HL-60/S4 treated with retinoic acid at 250 ng/mL for 4 days and 3 days (cell line): ENCODE data around the gene FADS6.

Experiments
- in situ Hi-C: fragments of 300-500 bp; cut with MboI; formaldehyde crosslinking; loops from 2 replicates; pipeline ENCODE4 v1.7.0; 2022; ENCODE audit warnings: low sequenced_read_pairs

Gene FADS6

GRCh38 chr17:74892013-74892841 is 1.2 kb downstream of the FADS6 start:
- in situ Hi-C loops, result no loop called here

- in situ Hi-C loops, result no loop called here
Observed at GRCh38 chr17:74890554-74890953, 2.9 kb downstream of the FADS6 start.

DNA sequence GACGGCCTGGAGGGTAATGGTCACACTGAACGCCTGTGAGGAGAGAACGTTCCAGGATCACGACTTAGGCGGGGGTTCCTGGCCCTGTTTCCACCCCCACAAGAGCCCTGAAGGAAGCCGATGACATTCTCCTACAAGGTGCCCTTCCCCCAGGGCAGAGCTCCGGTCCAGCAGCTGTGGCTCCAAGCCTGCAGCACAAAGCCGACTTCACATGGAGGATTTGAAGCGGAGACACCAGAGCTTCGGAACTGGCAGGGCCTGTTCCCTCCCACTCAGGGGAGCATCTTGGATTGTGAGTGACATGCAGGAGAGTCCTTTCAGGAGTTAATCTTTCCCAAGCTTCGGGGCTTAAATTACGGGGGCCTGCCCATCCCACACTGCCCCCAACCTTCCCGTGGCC is 5.0 kb downstream of the FADS6 start:
- in situ Hi-C loops, result no loop called here

GRCh38 chr17:74883241-74883745 is 10.1 kb downstream of the FADS6 start:
- in situ Hi-C loops, result no loop called here

DNA sequence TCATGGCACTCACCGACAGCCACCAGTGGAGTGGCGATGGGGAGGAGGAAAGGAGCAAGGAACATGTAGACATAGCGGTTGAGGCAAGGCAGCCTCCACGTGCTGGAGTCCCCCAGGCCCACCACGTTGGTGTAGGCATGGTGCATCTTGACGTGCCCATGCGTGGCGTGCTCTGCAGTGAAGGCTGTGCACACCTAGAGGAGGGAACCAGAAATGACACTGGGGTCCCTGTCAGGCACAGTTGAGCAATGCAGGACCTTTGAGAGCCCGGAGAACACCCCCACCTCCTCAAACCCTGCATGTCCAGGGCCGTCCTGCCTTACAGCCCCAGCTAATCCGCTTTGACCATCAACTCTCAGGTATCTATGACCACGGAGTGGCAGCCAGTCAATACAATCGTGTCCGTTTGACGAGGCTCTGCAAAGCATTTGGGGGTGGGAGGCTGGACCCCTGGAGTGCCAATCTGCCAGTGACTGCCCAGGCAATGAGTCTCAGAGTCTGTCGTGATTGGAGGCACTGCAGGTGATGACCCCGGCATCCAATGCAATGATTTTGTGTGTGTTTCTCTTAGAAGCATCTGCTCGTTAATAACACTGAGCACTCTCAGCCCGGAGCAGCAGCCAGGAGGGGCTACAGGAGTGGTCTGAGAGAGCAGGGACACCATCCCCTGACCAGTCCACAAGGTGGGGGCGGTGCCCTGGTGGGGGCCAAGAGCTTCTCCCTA is 10.8 kb downstream of the FADS6 start:
- in situ Hi-C loops, result no loop called here

- in situ Hi-C loops, result no loop called here
Observed at GRCh38 chr17:74881073-74881472, 12.4 kb downstream of the FADS6 start.

GRCh38 chr17:74879308-74879707 is 14.1 kb downstream of the FADS6 start:
- in situ Hi-C loops, result no loop called here

DNA sequence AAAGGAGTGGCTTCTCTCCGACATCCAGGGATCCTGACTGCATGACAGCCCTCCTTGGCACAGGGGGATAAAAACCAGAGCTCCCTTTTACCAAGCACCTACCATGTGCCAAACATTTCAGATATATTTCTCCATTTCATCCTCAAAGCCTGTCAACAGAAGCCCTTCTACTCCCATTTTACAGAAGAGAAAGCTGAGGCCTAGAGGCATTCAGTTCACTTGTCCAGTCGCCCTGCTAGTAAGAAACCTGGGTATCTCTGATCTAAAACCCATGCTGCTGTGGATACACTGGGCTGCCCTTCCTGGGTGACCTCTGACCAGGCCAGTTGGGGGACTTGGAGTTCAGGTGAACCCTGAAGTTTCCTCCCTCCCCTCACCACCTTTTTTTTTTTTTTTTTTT is 14.8 kb downstream of the FADS6 start:
- in situ Hi-C loops, result no loop called here

DNA sequence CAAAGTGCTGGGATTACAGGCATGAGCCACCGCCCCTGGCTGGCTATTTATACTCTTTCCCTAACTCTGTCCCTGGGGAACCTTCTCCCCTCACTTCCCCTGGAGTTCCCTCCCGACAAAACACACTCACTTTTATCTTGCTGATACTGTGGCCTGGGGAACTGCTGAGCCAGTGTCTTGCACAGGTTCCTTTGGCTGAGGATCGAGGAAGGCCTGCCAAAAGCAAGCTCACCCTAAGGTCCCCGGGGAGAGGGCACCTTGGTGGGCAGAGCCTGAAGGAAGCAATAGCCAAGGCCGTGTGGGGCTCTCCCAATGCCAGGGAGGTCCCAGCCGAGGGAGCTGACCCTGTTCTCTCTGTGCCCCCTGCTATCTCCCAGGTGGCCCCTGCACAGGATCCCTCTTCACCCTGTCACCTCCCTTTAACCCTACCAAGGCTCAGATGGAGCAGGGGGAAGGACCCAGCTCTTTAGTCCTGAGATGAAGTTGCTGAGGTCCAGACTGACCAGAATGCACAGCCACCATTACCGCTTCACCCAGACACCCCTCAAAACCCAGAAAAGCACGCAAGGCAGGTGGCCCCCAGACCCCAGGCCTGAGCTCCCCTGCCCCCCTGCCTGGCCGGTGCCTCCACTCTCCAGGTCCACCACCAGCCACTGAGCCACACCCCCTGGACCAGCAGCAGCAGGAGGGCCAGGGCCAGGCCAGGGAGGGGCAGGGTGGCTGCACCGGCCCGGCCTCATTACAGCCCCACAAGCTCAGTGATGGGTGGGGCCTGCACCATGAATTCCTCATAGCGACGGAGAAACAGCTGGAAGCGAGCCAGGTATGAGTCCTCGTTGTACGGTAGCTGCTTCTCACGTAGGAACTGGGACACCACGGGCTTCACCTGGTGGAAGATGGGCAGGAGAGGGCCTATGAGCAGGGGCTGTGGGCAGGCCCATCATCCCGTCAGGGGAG is 15.6 kb downstream of the FADS6 start:
- in situ Hi-C loops, result no loop called here

- in situ Hi-C loops, result no loop called here
Observed at GRCh38 chr17:74875977-74876593, 17.3 kb downstream of the FADS6 start.

- in situ Hi-C loops, result no loop called here
Observed at GRCh38 chr17:74875155-74875976, 18.1 kb downstream of the FADS6 start.

DNA sequence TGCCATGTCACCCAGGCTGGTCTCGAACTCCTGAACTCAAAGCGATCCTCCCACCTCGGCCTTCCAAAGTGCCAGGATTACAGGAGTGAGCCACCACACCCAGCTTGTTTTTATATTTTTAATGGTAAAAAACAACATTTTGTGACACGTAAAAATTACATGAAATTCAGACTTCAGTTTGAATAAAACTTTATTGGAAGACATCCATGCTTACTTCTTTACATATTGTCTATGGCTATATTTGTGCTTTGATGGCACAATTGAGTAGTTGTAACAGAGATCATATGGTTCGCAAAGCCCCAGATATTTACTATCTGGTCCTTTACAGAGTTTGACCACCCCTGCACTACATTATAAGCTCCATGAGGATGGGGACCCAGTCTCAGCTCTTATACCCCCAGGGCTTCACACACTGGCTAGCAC is 18.8 kb downstream of the FADS6 start:
- in situ Hi-C loops, result no loop called here

DNA sequence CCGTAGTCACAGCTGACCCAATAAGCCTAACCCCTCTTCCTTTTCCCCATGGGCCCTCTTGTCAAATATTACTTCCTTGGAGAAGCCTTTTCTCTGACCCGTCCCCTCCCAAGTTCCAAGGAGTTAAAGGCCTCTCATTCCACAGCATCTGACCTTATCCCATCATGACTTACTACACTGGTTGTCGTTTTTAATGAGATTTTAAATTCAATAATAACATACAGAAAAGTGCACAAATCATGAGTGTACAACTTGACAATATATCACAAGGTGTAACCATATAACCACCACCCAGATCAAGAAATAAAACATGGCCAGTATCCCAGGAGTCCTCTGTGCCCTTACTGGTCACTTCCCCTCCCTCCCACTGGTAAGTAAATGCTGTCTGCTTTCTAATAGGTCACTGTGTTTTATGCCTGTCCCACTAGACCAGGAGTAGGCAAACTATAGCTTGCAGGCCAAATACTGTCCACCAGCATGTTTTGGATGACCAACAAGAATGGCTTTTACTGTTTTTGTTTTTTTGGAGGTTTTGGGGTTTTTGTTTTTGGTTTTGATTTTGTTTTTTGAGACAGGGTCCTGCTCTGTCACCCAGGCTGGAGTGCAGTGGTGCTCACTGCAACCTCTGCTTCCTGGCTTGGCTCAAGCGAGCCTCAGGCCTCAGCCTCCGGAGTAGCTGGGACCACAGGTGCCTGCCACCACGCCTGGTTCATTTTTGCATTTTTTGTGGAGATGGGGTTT is 19.4 kb downstream of the FADS6 start:
- in situ Hi-C loops, result no loop called here

- in situ Hi-C loops, result no loop called here
Observed at GRCh38 chr17:74873037-74873873, 20.2 kb downstream of the FADS6 start.

DNA sequence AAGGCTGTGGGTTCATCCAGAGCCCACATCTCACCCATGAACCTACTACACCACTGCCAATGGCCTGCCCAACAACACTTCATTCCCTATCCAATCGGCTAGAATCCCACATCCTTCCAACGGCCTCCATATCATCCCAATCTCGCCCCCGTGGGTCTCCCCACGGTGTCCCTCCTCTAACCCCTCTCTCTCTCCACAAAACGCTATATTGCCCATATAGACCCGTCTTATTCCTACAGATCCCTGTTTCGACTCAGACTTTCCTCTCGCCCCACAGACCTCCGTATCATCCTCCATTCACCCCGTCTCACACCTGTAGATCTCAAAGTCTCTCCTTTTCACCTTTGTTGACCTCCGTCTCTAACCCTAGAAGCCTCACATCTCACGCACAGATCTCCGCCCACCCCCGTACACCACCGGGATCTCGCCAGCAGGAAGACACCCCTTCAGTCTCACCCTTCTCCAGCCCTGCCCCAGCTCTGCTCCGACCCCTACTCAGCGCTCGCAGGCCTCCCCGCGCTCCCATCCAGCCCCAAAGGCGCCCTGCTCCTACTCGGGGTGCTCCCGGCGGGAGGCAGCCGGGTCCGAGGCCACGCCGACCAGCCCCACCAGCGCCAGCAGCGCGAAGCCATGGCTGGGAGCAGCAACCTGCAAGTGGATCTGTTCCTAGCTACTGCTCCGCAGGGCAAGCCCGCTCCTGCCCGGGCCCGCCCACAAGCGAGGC is 21.0 kb downstream of the FADS6 start, which contains the start of gene FDXR:
Gene FDXR, minus strand, starts transcription at position 682 of the 724 bp plus-strand sequence. Its CDS starts 50 bp downstream, at position 632.
- in situ Hi-C loops, result no loop called here

GRCh38 chr17:74871356-74872076 is 21.9 kb downstream of the FADS6 start:
- in situ Hi-C loops, result no loop called here

GRCh38 chr17:74870512-74870911 is 22.9 kb downstream of the FADS6 start:
- in situ Hi-C loops, result no loop called here
